Measurements from ENCODE around the gene TRMT11.
"Not testable (repeated sequence)": the region's sequence is repeated elsewhere in the genome, so short reads cannot be mapped to it uniquely, and the experiment has no call there.

TRMT11 gene

DNA sequence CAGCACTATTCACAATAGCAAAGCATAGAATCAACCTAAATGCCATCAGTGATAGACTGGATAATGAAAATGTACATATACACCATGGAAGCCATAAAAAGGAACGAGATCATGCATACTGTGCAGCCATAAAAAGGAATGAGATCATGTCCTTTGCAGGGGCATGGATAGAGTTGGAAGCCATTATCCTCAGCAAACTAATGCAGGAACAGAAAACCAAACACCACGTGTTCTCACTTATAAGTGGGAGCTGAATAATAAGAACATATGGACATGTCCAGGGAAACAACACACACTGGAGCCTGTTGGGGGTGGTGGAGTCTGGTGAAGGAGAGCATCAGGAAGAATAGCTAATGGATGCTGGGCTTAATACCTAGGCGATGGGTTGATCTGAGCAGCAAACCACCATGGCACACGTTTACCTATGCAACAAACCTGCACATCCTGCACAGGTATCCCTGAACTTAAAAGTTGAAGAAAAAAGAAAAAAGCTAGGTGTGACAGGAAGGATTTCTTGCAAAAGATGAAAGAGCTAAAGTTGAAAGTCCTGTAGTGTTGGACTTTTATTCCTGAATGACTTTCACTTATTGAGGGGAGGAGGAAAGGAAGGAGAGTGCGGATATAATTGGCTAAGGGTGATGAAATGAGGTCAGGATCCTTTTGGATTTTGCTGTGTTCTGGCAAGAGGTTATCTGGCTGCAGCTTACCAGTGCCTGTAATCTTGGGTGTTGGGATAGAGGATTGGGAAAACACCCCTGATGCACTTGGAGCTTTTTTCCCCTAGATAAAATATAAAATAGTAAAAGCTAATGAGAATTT lies 8.5 kb downstream of the TRMT11 start:
- DNase-seq = no peak

DNA sequence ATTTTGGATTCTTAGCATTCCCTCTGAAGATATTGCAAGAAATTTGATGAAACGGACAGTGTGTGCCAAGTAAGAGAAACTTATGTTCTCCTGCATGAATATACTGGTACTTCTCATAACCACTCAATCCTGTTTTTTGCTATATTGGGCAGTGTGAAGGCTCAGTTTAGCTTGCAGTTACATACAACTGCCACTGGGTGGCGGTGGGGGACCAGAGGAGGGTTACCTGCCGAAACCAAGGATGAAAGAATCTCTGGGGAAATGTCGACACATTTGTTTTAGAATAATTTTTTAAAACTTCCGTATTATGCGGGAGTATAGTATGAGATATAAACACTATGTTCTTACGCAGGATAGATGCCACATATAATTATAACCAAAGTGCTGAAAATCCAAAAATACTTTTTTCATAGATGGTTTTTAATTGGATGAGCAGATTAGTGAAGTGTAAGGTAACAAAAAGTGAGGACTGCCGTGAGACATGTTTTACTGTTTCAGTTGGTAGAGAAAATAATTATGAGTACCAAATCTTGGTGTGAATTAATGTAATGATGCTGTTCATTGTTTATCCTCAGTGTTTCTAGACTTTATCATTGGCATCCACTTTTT lies 9.7 kb downstream of the TRMT11 start:
- peak; percentile 81 for DNase-seq

DNA sequence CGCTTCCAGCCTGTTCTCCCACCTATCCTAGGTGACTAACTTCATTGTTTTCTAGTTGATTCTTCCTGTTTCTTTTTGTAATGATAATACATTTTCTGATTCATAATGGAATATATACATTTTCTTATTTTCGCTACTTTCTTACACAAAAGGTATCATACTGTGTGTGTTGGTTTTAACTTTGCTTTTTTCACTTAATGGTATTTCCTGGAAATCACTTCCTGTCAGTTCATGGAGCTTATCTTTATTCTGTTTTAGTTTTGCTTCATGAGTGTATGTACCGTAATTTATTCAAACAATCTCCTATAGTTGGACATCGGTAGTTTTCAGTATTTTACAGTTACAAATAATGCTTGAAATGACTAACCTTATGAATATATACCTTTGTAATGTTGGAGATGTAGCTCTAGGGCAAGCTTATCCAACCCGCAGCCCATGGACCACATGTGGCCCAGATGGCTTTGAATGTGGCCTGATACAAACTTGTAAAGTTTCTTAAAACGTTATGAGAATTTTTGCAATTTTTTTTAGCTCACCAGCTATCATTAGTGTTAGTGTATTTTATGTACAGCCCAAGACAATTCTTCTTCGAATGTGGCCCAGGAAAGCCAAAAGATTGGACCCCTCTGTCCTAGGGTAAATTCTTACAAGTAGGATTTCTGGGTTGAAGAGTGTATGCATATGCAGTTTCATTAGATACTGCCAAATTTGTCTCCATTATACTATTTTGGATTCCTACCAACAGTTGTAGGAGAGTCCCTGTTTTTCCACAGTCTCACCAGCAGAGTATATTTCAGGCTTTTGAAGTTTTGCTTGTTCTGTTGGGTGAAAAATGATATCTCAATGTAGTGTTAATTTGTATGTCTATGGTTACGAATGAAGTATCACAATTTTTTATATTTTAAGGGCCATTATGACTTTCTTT lies 16.7 kb downstream of the TRMT11 start:
- no peak for DNase-seq

- no peak for DNase-seq
These were observed 21.5 kb downstream of the TRMT11 start for GRCh38 chr6:126007800-126008199.

DNA sequence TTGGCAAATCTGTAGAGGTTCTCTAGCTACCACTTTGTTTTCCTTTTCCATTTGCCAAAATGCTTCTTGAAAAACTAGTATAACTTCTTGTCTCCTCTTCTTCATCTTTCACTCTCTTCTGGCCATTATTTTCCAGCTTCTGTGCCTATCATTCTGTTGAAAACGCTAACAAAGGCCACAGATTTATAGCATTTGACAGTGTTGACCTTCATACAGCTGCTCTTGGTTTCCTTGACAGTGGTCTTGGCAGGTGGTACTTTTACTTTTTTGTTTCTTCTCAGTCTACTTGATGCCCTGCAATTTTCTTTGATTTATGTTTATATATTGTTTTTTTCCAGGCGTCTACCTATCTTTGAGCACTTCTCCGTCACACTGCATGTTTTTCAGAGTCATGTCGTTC lies 23.7 kb downstream of the TRMT11 start:
- no peak for DNase-seq

GRCh38 chr6:126015863-126016262 lies 29.5 kb downstream of the TRMT11 start:
- no peak for DNase-seq

DNA sequence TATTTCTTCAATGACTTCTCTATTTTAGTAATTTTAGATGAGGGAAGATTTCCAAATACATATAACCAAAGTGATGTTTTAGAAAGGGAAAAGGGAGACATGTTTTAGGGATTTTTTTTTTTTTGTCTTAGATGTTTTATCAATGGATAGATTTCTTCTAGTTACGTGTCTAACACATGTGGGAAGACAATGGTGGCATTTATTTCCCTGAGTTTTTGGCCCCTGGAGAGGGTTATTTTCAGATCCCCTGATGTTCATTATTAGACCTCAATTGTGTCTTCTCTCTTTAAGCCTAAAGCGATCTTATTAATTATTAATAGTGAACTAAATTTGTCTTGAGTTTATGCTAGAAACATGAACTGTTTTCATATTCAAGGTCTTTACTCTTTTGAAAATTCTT lies 30.3 kb downstream of the TRMT11 start:
- DNase-seq = no peak

DNA sequence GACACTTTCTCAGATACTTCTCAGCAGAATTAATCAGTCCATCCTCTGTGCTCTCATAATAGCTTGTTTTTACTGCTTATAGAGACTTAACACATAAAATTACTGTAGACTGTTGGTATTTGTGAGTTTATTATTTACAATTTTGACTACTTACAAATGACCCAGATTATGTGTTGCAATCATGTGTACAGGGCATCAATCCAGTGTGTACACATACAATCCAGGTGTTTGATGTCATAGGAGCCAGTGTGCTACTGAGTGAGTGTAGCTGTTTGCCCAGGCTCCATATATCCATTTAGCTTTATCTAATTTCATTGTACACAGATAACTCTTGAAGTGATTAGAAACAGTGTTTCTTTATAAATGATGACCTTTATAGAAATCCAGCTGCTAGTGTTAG lies 31.3 kb downstream of the TRMT11 start:
- DNase-seq = no peak

DNA sequence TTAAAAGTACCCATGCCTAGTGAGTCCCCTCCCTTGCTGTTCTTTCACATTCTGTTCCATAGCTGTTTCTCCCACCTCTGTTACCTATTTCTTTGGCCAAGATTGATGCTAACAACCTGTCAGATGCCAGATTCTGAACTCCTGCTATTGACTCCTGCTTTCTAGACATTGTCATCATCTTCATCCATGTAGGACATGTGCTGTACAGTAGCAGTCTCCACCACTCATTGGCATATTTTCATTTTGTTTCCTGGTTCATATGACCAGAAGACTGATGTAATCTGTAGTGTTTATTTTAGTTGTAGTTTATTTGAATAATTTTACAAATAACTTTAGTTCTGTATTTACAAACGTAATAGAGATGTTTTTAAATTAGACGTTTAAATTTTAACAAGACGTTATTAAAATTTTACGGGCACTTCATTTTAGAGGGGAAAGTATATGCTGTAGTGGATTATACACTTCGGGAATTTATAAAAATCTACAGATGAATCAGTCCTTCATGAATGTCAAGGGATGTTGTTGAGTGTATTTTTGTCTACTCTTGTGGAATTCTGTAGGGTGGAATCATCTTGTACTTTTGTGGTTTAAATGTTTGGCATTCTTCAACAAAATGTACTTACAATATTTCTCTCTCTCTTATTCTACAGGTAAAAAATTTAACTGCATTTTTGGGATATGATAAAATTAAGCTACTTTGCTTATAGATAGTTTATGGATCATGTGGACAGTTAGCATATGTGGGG lies 34.1 kb downstream of the TRMT11 start:
- no peak for DNase-seq

- not testable (repeated sequence) for DNase-seq
These were observed 37.1 kb downstream of the TRMT11 start for GRCh38 chr6:126023474-126023873.

DNA sequence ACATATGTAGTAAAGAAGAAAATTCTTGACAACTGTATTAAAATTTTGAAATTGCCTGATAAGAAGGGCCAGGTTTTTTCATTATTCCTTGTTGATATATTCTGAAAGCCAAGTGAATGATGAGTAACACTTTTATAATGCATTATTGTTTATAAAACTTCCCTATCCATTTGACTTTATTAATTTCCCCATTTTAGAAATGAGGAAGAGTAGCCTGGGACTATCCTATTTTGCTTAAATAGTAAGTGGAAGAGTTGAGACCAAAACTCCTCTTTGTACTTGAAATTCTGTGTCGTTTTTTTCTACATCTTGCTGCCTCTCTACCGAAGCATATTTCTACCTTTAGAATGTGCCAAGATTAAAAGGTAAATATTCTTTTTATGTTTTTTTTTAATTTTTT lies 39.7 kb downstream of the TRMT11 start:
- peak; percentile 13 for DNase-seq

DNA sequence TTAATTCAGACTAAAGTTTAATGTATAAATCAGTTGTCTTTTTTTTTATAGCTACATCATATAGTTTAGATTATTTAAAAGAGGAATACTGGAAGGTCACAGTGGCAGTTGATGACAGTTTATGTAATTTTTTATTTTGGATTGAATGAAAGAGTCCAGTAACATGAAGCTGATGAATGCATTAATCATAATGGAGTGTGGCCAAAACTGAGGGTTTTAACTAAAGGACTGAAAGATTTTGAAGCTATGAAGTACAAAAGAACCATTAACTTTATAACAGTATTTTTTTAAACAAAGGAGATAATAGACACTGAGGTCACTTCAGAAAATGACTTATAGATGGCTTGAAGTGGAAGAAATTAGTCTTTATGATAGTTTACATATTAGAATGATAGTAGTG lies 41.3 kb downstream of the TRMT11 start:
- DNase-seq = no peak

- no peak for DNase-seq
These were observed 43.7 kb downstream of the TRMT11 start for GRCh38 chr6:126030045-126030444.

- peak; percentile 39 for DNase-seq
These were observed 47.4 kb downstream of the TRMT11 start for GRCh38 chr6:126033696-126034095.

DNA sequence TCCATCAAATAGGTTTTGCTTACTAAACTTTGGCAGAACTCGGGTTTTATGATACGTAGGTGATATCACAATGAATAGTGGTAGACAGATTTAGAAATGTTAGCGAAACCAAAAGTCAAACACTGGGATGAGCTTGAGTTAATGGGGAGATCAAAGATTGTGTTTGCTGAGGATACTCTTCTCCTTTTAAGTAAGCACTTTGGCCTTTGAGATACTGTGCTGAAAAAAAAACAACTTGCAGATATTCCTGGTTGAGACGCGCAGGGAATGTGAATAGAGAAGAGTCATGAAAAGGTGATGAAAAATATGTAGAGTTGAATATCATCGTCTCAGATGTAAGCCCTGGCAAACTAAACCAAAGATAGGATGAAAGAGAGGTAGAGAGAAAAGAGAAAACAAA lies 48.3 kb downstream of the TRMT11 start:
- DNase-seq = no peak

DNA sequence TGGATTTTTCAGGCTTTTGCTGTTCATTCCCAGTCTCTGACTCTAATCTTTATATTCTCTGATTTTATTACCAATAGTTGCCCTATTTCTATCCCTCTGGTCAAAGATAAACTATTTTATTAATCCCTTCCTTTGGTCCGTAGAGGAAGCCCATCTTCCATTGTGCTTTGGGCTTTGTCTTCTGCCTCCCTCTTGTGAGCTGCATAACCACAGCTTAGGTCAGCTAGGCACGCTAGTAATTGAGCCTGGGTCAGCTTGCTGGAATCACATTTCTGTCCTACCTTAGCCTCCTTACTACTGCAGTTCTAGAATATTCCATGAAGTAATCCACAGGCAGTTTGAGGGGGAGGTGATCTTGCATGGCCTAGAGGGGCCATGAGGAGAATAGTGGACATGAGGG lies 49.4 kb downstream of the TRMT11 start:
- DNase-seq = no peak

DNA sequence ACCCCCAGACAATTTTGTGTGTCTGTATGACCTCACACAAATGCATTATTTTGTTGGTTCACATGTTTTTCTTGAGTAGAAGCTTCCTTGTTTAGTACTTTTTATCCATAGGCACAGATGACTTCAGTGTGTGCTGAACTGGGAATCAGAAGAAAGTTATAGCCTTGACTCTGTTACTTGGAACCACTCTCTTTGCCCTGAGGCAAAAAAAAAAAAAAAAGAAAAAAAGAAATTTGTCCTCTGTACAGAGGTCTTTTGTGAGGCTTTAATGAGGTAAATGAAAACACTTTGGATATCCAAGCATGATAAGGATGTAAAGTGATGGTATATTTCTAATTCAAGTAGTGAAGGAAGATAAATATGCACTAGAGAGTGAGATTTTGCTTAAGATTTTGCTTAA lies 51.9 kb downstream of the TRMT11 start:
- DNase-seq = no peak

DNA sequence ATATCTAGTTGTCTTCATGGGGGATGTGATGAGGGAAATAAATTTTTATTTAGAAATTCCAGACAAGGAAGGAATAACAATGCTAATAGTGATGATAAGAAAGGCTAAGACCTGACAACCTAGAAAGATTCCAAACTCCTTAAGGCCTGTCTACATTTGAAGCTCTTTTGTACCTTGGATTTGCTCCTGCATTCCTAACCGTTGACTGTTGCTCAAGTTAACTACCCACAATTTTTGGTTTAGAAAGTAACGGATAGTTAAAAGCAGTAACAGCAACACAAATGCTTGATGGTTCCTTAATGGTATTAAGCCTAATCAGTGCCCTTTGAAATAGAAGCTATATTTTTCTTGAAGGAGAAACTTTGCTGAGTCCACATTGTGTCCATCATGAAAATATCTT lies 52.9 kb downstream of the TRMT11 start:
- DNase-seq = no peak

DNA sequence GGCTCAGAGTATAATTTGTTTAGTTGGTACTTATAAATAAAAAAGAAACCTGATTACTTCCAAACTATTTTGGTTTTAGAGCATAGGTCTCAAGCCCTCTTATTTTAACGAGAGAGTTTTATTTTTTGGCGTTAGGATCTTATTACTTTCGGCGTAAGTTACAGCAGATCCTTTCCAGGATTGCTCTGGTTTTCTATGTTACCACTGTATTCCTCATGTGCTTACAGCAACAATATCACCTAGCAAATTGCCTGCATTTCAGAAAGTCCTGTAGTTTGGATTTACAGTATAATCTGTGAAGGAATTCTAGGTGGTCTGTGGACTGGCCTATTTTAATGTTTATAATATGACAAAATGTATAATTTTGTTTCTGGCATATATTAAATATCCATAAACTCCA lies 54.1 kb downstream of the TRMT11 start:
- DNase-seq = no peak

GRCh38 chr6:126040826-126041225 lies 54.5 kb downstream of the TRMT11 start:
- peak; percentile 58 for DNase-seq

- no peak for DNase-seq
These were observed 55.2 kb downstream of the TRMT11 start for GRCh38 chr6:126041516-126041915.

- no peak for DNase-seq
These were observed 55.7 kb downstream of the TRMT11 start for GRCh38 chr6:126042001-126042419.

DNA sequence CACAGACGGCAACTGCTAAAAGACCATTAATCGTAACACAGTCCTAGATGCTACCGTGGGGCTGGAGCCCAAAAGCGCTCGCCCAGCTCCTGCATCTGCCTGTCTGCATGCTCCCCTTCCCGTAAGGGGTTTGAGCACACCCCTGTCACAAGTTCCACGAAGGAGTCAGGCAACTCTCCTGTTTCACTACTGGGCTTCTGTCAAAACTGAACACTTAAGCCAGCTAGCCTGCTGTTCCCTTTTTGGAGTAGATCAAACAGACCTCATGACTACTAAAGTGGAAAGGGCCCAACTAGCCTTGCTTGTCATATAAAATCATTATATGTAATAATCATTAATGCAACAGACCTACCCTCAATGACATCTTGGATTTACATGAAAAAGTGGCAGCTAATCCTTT lies 61.3 kb downstream of the TRMT11 start:
- no peak for DNase-seq

All from suppressor macrophage treated with lipopolysaccharide for 4 hours (primary cell).